AG04449 (cell line): Measurements from ENCODE around the gene USP6.
"Not testable (repeated sequence)": the region's sequence is repeated elsewhere in the genome, so short reads cannot be mapped to it uniquely, and the experiment has no call there.

Source experiments
- CTCF ChIA-PET: fragments of 350-600 bp; formaldehyde crosslinking; extraction: SDS; loops from one replicate; lab custom pipeline; 2021; ENCODE audit warnings: antibody characterized with exemption; lab: Yijun Ruan, JAX
- POLR2A ChIA-PET: fragments of 400-600, 350-600 bp; formaldehyde crosslinking; extraction: SDS; loops from one replicate; lab custom pipeline; 2020; ENCODE audit warnings: antibody characterized with exemption, inconsistent platforms; lab: Yijun Ruan, JAX
- DNase-seq: peaks from one replicate; pipeline ENCODE4 v3.0.0-alpha.2; 2010; ENCODE audit warnings: low read depth, low spot score
- H3K4me3 ChIP-seq: 2 replicates; pipeline ENCODE4 v1.5.1; 2011; ENCODE audit warnings: low read depth, mild to moderate bottlenecking, control low read depth, low read length
- TF ChIP-seq, protein P1 (sequence below): IDR thresholded peaks from one replicate; pipeline ENCODE4 v1.5.1; 2011; ENCODE audit warnings: mild to moderate bottlenecking, moderate library complexity, low read length, control low read depth, inconsistent platforms; ENCODE audit not compliant: insufficient read depth; ENCODE audit errors: missing control alignments

The USP6 gene

DNA sequence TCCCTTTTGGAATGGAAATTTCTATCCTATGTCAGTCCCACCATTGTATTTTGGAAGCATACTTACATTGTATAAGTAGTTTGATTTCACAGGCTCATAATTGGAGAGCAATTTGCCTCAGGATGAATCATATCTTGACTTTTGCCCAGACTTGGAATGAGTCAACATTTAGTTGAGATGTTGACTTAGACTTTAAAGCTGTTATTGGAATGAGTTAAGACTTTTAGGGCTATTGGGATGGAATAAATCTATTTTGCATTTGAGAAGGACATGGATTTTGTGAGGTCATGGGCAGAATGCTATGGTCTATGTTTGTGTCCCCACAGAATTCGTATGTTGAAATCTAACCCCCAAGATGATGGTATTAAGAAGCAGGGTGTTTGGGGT lies 88.1 kb downstream of the USP6 start:
- POLR2A ChIA-PET, result no interaction called here
- TF ChIP-seq, protein P1, sequence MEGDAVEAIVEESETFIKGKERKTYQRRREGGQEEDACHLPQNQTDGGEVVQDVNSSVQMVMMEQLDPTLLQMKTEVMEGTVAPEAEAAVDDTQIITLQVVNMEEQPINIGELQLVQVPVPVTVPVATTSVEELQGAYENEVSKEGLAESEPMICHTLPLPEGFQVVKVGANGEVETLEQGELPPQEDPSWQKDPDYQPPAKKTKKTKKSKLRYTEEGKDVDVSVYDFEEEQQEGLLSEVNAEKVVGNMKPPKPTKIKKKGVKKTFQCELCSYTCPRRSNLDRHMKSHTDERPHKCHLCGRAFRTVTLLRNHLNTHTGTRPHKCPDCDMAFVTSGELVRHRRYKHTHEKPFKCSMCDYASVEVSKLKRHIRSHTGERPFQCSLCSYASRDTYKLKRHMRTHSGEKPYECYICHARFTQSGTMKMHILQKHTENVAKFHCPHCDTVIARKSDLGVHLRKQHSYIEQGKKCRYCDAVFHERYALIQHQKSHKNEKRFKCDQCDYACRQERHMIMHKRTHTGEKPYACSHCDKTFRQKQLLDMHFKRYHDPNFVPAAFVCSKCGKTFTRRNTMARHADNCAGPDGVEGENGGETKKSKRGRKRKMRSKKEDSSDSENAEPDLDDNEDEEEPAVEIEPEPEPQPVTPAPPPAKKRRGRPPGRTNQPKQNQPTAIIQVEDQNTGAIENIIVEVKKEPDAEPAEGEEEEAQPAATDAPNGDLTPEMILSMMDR, result no peak
- no peak for DNase-seq
- CTCF ChIA-PET, result interaction anchor here (2.0 to 3.0 kb wide), 2 partner anchors 11 to 34 kb away, joined by 10 to 24 read pairs; partner anchors contain the start of gene ZNF594
- H3K4me3 ChIP-seq, result no peak overlapping the region

DNA sequence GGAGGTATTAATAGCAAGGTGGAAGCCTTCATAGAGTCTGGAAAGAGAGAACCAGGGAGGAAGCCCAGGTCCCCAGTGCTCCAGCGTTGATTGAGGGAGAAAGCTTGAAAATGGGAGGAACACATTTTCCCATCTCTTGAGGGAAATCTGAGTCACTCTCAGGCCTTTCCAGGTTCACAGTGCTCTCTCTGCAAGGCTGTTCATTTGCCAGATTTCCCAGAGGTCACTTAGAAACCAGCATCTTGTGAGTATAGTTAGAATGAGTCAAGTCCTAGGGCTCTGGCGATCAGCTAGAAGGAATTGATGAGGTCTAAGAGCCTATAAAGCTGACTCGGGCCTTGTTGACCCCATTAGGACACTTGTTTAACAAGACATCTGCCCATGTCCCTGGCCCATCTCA lies 93.6 kb downstream of the USP6 start:
- H3K4me3 ChIP-seq, result no peak overlapping the region
- no peak for DNase-seq
- CTCF ChIA-PET, result interaction anchor here (1.9 to 2.3 kb wide), 2 partner anchors 12 to 28 kb away, joined by 6 to 8 read pairs; no protein-coding TSS in a partner anchor
- POLR2A ChIA-PET, result no interaction called here
- TF ChIP-seq, protein P1, result no peak

DNA sequence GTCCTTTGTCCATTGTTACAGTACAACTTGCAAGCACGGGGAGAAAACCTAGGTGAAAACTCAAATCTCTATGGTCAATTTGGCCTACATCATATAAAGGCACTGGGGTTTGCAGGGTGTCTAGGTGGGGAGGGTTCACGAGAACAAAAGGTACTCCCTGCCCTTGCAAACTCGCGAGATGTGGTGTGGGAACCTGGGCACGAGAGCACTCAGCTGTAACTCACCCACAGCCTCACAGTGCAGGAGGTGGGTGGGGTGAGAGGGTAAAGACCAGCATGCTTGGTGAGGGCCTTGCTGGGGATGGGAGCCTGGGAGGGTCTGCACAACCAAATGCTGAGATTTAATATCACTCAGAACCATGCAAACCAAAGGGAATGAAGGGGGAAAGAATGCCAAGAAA lies 94.3 kb downstream of the USP6 start:
- ChIA-PET POLR2A (no interaction called here), CTCF (interaction anchor here (1.9 to 2.3 kb wide), 2 partner anchors 12 to 27 kb away, joined by 6 to 8 read pairs; no protein-coding TSS in a partner anchor)
- no peak overlapping the region for H3K4me3 ChIP-seq
- TF ChIP-seq, protein P1, result no peak
- DNase-seq, result no peak

DNA sequence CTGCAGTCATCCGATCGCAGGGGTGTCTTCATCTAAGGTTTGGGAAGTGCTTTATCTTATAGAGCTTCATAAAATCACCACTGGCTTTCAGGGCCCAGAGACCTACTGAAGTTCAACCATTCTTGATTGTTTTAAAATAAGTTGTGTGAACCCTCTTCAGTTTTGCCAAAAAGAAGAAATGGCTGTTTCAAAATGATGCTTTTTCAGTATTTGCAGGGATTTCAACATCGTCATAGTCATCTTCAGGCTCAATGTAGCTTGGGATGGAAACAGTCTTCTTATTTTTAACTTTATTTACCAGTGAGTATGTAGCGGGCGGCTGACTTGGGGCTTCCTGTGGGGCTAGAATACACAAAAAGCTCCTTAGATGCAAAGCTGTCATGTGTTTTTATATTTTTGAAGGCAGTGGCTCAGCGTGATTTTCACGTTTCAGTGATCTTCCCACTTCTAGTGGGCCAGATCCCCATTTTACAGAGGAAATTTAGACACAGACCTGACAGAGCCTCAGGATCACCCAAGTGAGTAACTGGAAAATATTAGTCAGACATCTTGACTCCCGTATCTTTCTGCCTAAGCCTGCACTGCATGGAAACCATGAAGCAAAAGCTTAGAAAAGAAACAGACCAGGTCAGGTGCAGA lies 94.9 kb downstream of the USP6 start:
- no peak overlapping the region for H3K4me3 ChIP-seq
- CTCF ChIA-PET, result interaction anchor here (1.0 to 2.3 kb wide), 4 partner anchors 13 to 39 kb away, joined by 3 to 8 read pairs (median 4); no protein-coding TSS in a partner anchor
- TF ChIP-seq, protein P1, result no peak
- no peak for DNase-seq
- POLR2A ChIA-PET, result no interaction called here

- ChIA-PET CTCF (interaction anchor here (1.0 to 2.3 kb wide), 3 partner anchors 14 to 39 kb away, joined by 3 to 8 read pairs (median 3); no protein-coding TSS in a partner anchor), POLR2A (no interaction called here)
- TF ChIP-seq, protein P1, result no peak
- no peak for DNase-seq
- no peak overlapping the region for H3K4me3 ChIP-seq
Measured at GRCh38 chr17:5211458-5211857, 95.6 kb downstream of the USP6 start.

DNA sequence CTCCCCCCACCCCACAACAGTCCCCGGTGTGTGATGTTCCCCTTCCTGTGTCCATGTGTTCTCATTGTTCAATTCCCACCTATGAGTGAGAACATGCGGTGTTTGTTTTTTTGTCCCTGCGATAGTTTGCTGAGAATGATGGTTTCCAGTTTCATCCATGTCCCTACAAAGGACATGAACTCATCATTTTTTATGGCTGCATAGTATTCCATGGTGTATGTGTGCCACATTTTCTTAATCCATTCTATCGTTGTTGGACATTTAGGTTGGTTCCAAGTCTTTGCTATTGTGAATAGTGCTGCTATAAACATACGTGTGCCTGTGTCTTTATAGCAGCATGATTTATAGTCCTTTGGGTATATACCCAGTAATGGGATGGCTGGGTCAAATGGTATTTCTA lies 101.7 kb downstream of the USP6 start:
- POLR2A ChIA-PET, H3K4me3 ChIP-seq, DNase-seq: not testable (repeated sequence)
- CTCF ChIA-PET, result interaction anchor here (1.2 kb wide), 1 partner anchor 1694 kb away, joined by 3 read pairs; no protein-coding TSS in a partner anchor
